CD4-positive, alpha-beta T cell treated with Interleukin-1 beta for 1 hour (primary cell): ENCODE results near the gene GLT8D2.

Source experiments
- DNase-seq, 2 donors: peaks; one replicate each; pipeline ENCODE4 v3.0.0-alpha.2; 2020 to 2022

The GLT8D2 gene

DNA sequence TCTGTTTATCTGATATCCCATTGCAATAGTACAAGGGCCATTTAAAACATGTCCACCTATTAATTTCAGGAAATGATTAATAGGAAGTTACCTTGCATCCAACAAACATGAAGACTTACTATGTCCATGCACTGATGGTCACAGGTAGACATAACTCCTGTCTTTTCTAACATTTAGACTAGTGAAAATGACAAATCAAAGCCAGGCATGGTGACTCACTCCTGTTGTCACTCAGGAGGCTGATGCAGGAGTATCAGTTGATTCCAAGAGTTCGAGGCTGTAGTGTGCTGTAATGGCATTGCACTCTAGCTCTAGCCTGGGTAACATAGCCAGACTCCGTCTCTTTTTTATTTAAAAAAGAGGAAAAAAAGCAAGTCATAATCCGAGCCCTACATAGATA is 105.0 kb downstream of the GLT8D2 start:
- DNase-seq: no peak
